K562 (cell line): Measurements from ENCODE around the gene USP48. TPM values are rescaled to one million over a fixed set of nuclear protein-coding genes. Genes with fewer than 3 reads are reported as not detected.

ENCODE experiments used
- EGR1 ChIP-seq: fragments of 450-650 bp; conservative IDR thresholded peaks from 2 replicates; pipeline ENCODE4 v1.6.1; 2017; ENCODE audit warnings: mild to moderate bottlenecking
- GATAD2A ChIP-seq: fragments of 450-650 bp; IDR thresholded peaks from 2 replicates; pipeline ENCODE4 v1.6.1; 2017
- NFE2L1 ChIP-seq: fragments of 450-650 bp; IDR thresholded peaks from 2 replicates; pipeline ENCODE4 v1.6.1; 2016; ENCODE audit warnings: missing genetic modification characterization, low read depth, mild to moderate bottlenecking, missing compliant biosample characterization, moderate library complexity, borderline replicate concordance
- SREBF2 ChIP-seq: sonication (generic); formaldehyde crosslinking; IDR thresholded peaks from 2 replicates; pipeline ENCODE4 v1.4.0; 2020; ENCODE audit warnings: mild to moderate bottlenecking, missing genetic modification reagents
- TBL1XR1 ChIP-seq, 2 experiments: IDR thresholded peaks; 2 replicates each; pipeline ENCODE4 v1.6.1; 2012; ENCODE audit warnings: improper control_type of control experiment in 2 of 2, low read length in 2 of 2, mild to moderate bottlenecking in 1 of 2
- U2AF2 ChIP-seq: fragments of 200-400 bp; formaldehyde crosslinking; optimal IDR thresholded peaks from 2 replicates; pipeline ENCODE3; 2017; ENCODE audit warnings: low read depth, mild to moderate bottlenecking, low read length
- YY1 ChIP-seq, 3 experiments: IDR thresholded peaks; 2 replicates each; pipeline ENCODE4 v1.6.1; 2011; ENCODE audit warnings: low read length in 2 of 3, mild to moderate bottlenecking in 2 of 3, moderate library complexity in 2 of 3, borderline replicate concordance in 1 of 3, control low read depth in 1 of 3, low read depth in 1 of 3; ENCODE audit not compliant: insufficient read depth in 3 of 3, insufficient replicate concordance in 2 of 3, control insufficient read depth in 1 of 3, insufficient read length in 1 of 3; ENCODE audit errors: extremely low read depth in 1 of 3
- ZNF311 ChIP-seq: fragments of 250-450 bp; sonication (Bioruptor Pico); IDR thresholded peaks from 2 replicates; pipeline ENCODE4 v1.4.0; 2020; ENCODE audit warnings: mild to moderate bottlenecking, moderate library complexity
- ZNF707 ChIP-seq: fragments of 250-450 bp; sonication (Bioruptor Pico); conservative IDR thresholded peaks from 2 replicates; pipeline ENCODE4 v1.8.0; 2022; ENCODE audit warnings: inconsistent platforms, mild to moderate bottlenecking, moderate library complexity
- ZNF766 ChIP-seq: fragments of 200-800 bp; sonication (Bioruptor generic); conservative IDR thresholded peaks from 2 replicates; pipeline ENCODE4 v1.6.1; 2016; ENCODE audit warnings: missing genetic modification characterization, missing compliant biosample characterization
- polyA plus RNA-seq, 8 experiments: library from polyadenylated mRNA; depleted of rRNA in 4 of 8; stranded (reverse) in 5 of 8; unstranded in 3 of 8; fragments of >200 nt; fragmentation: Nextera tagmentation in 2 of 8; fragmentation: Illumina TruSeq in 1 of 8; extraction: Ambion mirVana in 2 of 8; extraction: Trizol in 1 of 8; gene quantifications; 2 replicates each; pipeline versions ENCODE4 v1.2.1 to v1.2.3, GENCODE V29; 2011 to 2014; ENCODE audit warnings: inconsistent platforms in 1 of 8, missing spikeins in 1 of 8
- total RNA-seq, 7 experiments: library from RNA; depleted of rRNA in 6 of 7; stranded (reverse); fragments of >200 nt in 6 of 7; fragmentation: Illumina TruSeq in 2 of 7; extraction: Trizol in 2 of 7; gene quantifications; 2 replicates each; pipeline versions ENCODE4 v1.2.1 to v1.2.3, GENCODE V29; 2011 to 2021; ENCODE audit warnings: low replicate concordance in 1 of 7
- TF ChIP-seq, protein P1 (sequence below), 3 experiments: fragments of 200-800 bp in 1 of 3; fragments of 250-450 bp in 1 of 3; fragments of 450-650 bp in 1 of 3; sonication (Bioruptor Pico) in 1 of 3; sonication (Bioruptor generic) in 1 of 3; formaldehyde crosslinking in 1 of 3; IDR thresholded peaks; 2 replicates each; pipeline versions ENCODE4 v1.6.1 to v1.8.0; 2016 to 2022; ENCODE audit warnings: mild to moderate bottlenecking in 2 of 3, missing genetic modification characterization in 2 of 3, missing compliant biosample characterization in 1 of 3, moderate library complexity in 1 of 3
- TF ChIP-seq, protein P2 (sequence below): sonication (generic); formaldehyde crosslinking; IDR thresholded peaks from 2 replicates; pipeline ENCODE4 v1.8.0; 2023; ENCODE audit warnings: mild to moderate bottlenecking, missing genetic modification reagents
- TF ChIP-seq, protein P3 (sequence below), 2 experiments: fragments of 250-450 bp in 1 of 2; fragments of 450-650 bp in 1 of 2; sonication (Bioruptor Pico) in 1 of 2; IDR thresholded peaks; 2 replicates each; pipeline versions ENCODE4 v1.6.1 to v1.8.0; 2016 to 2021; ENCODE audit warnings: mild to moderate bottlenecking in 2 of 2, moderate library complexity in 2 of 2, missing compliant biosample characterization in 1 of 2, missing genetic modification characterization in 1 of 2

The USP48 gene
- total and polyA plus RNA-seq, 9 of the 15 experiments (the other 6 are each of a cell fraction or from before 2014, with no cell fraction given), result 23.3 to 123 (median 106) TPM

DNA sequence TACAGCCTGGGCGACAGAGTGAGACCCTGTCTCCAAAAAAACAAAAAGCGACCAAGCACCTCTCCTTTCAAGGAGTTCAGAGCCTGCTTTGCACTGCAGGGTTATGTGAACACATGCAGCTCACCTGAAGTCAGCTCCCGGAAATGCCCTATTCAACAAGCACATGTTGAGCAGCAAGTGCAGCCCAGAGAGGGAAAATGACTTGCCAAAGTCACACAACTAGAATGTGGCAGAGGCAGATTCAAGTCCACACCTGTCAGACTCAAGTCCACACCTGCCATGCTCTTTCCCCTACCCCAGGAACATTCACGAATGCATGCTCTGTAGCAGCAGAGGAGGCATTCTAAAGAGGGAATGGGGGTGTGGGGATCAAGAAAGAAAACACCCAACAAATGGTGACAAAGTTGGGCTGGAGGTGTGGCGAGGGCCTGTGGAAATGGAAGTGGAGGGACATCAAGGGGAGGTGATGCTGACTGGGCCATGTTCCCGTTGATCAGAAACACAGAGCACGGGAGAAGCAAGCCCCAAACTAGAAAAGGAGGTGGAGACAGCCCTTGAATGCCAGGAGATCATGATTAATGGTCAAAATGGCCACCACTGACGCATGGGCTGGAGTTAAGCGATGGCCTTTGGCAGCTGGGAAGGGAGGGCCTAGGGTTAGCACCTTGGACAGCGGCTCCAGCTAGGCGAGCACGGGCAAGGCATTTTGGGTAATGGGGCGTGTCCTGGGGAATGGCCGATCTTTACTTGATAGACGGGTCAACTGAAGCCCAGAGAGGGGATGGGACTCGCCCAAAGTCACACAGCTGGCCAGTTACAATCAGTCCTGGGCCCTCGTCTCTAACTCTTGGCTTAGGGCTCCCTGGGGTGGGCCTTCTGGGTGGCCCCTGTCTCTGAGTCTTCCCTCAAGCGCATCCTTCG, 135.3 kb downstream of the USP48 start (continued):
- TF ChIP-seq, protein P1, sequence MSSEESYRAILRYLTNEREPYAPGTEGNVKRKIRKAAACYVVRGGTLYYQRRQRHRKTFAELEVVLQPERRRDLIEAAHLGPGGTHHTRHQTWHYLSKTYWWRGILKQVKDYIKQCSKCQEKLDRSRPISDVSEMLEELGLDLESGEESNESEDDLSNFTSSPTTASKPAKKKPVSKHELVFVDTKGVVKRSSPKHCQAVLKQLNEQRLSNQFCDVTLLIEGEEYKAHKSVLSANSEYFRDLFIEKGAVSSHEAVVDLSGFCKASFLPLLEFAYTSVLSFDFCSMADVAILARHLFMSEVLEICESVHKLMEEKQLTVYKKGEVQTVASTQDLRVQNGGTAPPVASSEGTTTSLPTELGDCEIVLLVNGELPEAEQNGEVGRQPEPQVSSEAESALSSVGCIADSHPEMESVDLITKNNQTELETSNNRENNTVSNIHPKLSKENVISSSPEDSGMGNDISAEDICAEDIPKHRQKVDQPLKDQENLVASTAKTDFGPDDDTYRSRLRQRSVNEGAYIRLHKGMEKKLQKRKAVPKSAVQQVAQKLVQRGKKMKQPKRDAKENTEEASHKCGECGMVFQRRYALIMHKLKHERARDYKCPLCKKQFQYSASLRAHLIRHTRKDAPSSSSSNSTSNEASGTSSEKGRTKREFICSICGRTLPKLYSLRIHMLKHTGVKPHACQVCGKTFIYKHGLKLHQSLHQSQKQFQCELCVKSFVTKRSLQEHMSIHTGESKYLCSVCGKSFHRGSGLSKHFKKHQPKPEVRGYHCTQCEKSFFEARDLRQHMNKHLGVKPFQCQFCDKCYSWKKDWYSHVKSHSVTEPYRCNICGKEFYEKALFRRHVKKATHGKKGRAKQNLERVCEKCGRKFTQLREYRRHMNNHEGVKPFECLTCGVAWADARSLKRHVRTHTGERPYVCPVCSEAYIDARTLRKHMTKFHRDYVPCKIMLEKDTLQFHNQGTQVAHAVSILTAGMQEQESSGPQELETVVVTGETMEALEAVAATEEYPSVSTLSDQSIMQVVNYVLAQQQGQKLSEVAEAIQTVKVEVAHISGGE (CRISPR knock-in tag; IDR thresholded peaks at IDR 0.05), result peak in 1 of 3 experiments; percentile 73; a peak in 2 of 6 replicates
- TF ChIP-seq GATAD2A (no peak), U2AF2 (no peak), ZNF766 (CRISPR knock-in tag) (peak; percentile 97), ZNF311 (CRISPR knock-in tag) (no peak), SREBF2 (CRISPR knock-in tag) (no peak; the same call in 1 of the 2 replicates), NFE2L1 (tag) (no peak), TBL1XR1 (IDR thresholded peaks at IDR 0.05; ENCODE audit: low read length in 2 of 2) (peak in 1 of 2 experiments; percentile 47; a peak in 2 of 4 replicates), ZNF707 (no peak), EGR1 (no peak), YY1 (IDR thresholded peaks at IDR 0.05; ENCODE audit: borderline replicate concordance in 1 of 3, control insufficient read depth in 1 of 3, extremely low read depth in 1 of 3, insufficient read depth in 3 of 3, insufficient read length in 1 of 3, insufficient replicate concordance in 2 of 3, low read depth in 1 of 3, low read length in 2 of 3) (peak; percentile 90 to 99 (median 96))
- TF ChIP-seq, protein P2, sequence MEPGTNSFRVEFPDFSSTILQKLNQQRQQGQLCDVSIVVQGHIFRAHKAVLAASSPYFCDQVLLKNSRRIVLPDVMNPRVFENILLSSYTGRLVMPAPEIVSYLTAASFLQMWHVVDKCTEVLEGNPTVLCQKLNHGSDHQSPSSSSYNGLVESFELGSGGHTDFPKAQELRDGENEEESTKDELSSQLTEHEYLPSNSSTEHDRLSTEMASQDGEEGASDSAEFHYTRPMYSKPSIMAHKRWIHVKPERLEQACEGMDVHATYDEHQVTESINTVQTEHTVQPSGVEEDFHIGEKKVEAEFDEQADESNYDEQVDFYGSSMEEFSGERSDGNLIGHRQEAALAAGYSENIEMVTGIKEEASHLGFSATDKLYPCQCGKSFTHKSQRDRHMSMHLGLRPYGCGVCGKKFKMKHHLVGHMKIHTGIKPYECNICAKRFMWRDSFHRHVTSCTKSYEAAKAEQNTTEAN (CRISPR knock-in tag), result peak; percentile 95
- TF ChIP-seq, protein P3, sequence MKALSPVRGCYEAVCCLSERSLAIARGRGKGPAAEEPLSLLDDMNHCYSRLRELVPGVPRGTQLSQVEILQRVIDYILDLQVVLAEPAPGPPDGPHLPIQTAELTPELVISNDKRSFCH (CRISPR knock-in tag; IDR thresholded peaks at IDR 0.05), result no peak
- TF ChIP-seq, protein P3 (tag; IDR thresholded peaks at IDR 0.05), result 0 out of 2 replicates have a peak, but pooled peaks have one; percentile 67
